Measurements from ENCODE around the gene DLG1.

DLG1 gene

GRCh38 chr3:197167549-197167948 lies 130.9 kb downstream of the DLG1 start:
- H3K9me3 ChIP-seq (ENCODE audit: insufficient read depth, low read length): no peaks in the 10 kb centered on the region
- H3K27me3 ChIP-seq (ENCODE audit: insufficient read depth, insufficient read length): no peaks in the 10 kb centered on the region
- no peak overlapping the region for H3K4me3 ChIP-seq (ENCODE audit: insufficient read length, low read depth)
- no peak for TF ChIP-seq YY1 (IDR thresholded peaks at IDR 0.05; ENCODE audit: insufficient read depth, insufficient read length)
- H3K9ac ChIP-seq (ENCODE audit: insufficient read length, low read depth): no peak overlapping the region
- H3K36me3 ChIP-seq (ENCODE audit: insufficient read depth, insufficient read length, low read length): peaks cover 9% of the 10 kb centered on the region
- no peak for DNase-seq (ENCODE audit: low read depth, low spot score)
- H3K4me1 ChIP-seq (ENCODE audit: insufficient read depth, insufficient read length): no peaks in the 10 kb centered on the region

- H3K36me3 ChIP-seq (ENCODE audit: insufficient read depth, insufficient read length, low read length): peaks cover 9% of the 10 kb centered on the region
- no peak overlapping the region for H3K4me3 ChIP-seq (ENCODE audit: insufficient read length, low read depth)
- no peaks in the 10 kb centered on the region for H3K27me3 ChIP-seq (ENCODE audit: insufficient read depth, insufficient read length)
- H3K4me1 ChIP-seq (ENCODE audit: insufficient read depth, insufficient read length): no peaks in the 10 kb centered on the region
- TF ChIP-seq SUZ12 (IDR thresholded peaks at IDR 0.05; ENCODE audit: extremely low read depth, insufficient read depth, insufficient read length) (no peak), ZNF274 (IDR thresholded peaks at IDR 0.05; ENCODE audit: low read depth, low read length) (no peak), YY1 (IDR thresholded peaks at IDR 0.05; ENCODE audit: insufficient read depth, insufficient read length) (no peak)
- DNase-seq (ENCODE audit: low read depth, low spot score): no peak
- no peaks in the 10 kb centered on the region for H3K9me3 ChIP-seq (ENCODE audit: insufficient read depth, low read length)
- H3K9ac ChIP-seq (ENCODE audit: insufficient read length, low read depth): no peak overlapping the region
Measured at GRCh38 chr3:197165890-197166289, 132.5 kb downstream of the DLG1 start.

- Histone ChIP-seq H3K9me3 (ENCODE audit: insufficient read depth, low read length) (peaks cover 36% of the 10 kb centered on the region), H3K27me3 (ENCODE audit: insufficient read depth, insufficient read length) (no peaks in the 10 kb centered on the region), H3K4me1 (ENCODE audit: insufficient read depth, insufficient read length) (no peaks in the 10 kb centered on the region), H3K36me3 (ENCODE audit: insufficient read depth, insufficient read length, low read length) (peaks cover 2% of the 10 kb centered on the region), H3K9ac (ENCODE audit: insufficient read length, low read depth) (no peak overlapping the region), H3K4me3 (ENCODE audit: insufficient read length, low read depth) (no peak overlapping the region)
- TF ChIP-seq YY1 (IDR thresholded peaks at IDR 0.05; ENCODE audit: insufficient read depth, insufficient read length) (no peak), SUZ12 (IDR thresholded peaks at IDR 0.05; ENCODE audit: extremely low read depth, insufficient read depth, insufficient read length) (no peak), ZNF274 (IDR thresholded peaks at IDR 0.05; ENCODE audit: low read depth, low read length) (no peak)
- DNase-seq (ENCODE audit: low read depth, low spot score): no peak
Measured at GRCh38 chr3:197155046-197155445, 143.4 kb downstream of the DLG1 start.

GRCh38 chr3:197151580-197151979 lies 146.8 kb downstream of the DLG1 start:
- no peak for DNase-seq (ENCODE audit: low read depth, low spot score)
- TF ChIP-seq SUZ12 (IDR thresholded peaks at IDR 0.05; ENCODE audit: extremely low read depth, insufficient read depth, insufficient read length) (no peak), YY1 (IDR thresholded peaks at IDR 0.05; ENCODE audit: insufficient read depth, insufficient read length) (no peak), ZNF274 (IDR thresholded peaks at IDR 0.05; ENCODE audit: low read depth, low read length) (no peak)
- no peaks in the 10 kb centered on the region for H3K27me3 ChIP-seq (ENCODE audit: insufficient read depth, insufficient read length)
- peaks cover 13% of the 10 kb centered on the region for H3K36me3 ChIP-seq (ENCODE audit: insufficient read depth, insufficient read length, low read length)
- no peak overlapping the region for H3K4me3 ChIP-seq (ENCODE audit: insufficient read length, low read depth)
- peaks cover 20% of the 10 kb centered on the region for H3K9me3 ChIP-seq (ENCODE audit: insufficient read depth, low read length)
- no peaks in the 10 kb centered on the region for H3K4me1 ChIP-seq (ENCODE audit: insufficient read depth, insufficient read length)
- H3K9ac ChIP-seq (ENCODE audit: insufficient read length, low read depth): no peak overlapping the region

GRCh38 chr3:197149528-197149927 lies 148.9 kb downstream of the DLG1 start:
- Histone ChIP-seq H3K4me3 (ENCODE audit: insufficient read length, low read depth) (no peak overlapping the region), H3K9me3 (ENCODE audit: insufficient read depth, low read length) (no peaks in the 10 kb centered on the region), H3K9ac (ENCODE audit: insufficient read length, low read depth) (no peak overlapping the region), H3K27me3 (ENCODE audit: insufficient read depth, insufficient read length) (no peaks in the 10 kb centered on the region), H3K4me1 (ENCODE audit: insufficient read depth, insufficient read length) (no peaks in the 10 kb centered on the region), H3K36me3 (ENCODE audit: insufficient read depth, insufficient read length, low read length) (peaks cover 11% of the 10 kb centered on the region)
- DNase-seq (ENCODE audit: low read depth, low spot score): no peak
- TF ChIP-seq YY1 (IDR thresholded peaks at IDR 0.05; ENCODE audit: insufficient read depth, insufficient read length): no peak
- TF ChIP-seq SUZ12 (IDR thresholded peaks at IDR 0.05; ENCODE audit: extremely low read depth, insufficient read depth, insufficient read length): no peak
- no peak for TF ChIP-seq ZNF274 (IDR thresholded peaks at IDR 0.05; ENCODE audit: low read depth, low read length)

GRCh38 chr3:197144188-197144587 lies 154.2 kb downstream of the DLG1 start:
- Histone ChIP-seq H3K9ac (ENCODE audit: insufficient read length, low read depth) (no peak overlapping the region), H3K9me3 (ENCODE audit: insufficient read depth, low read length) (no peaks in the 10 kb centered on the region), H3K4me1 (ENCODE audit: insufficient read depth, insufficient read length) (no peaks in the 10 kb centered on the region), H3K27me3 (ENCODE audit: insufficient read depth, insufficient read length) (no peaks in the 10 kb centered on the region), H3K4me3 (ENCODE audit: insufficient read length, low read depth) (no peak overlapping the region), H3K36me3 (ENCODE audit: insufficient read depth, insufficient read length, low read length) (peaks cover 20% of the 10 kb centered on the region)
- TF ChIP-seq YY1 (IDR thresholded peaks at IDR 0.05; ENCODE audit: insufficient read depth, insufficient read length) (no peak), ZNF274 (IDR thresholded peaks at IDR 0.05; ENCODE audit: low read depth, low read length) (no peak), SUZ12 (IDR thresholded peaks at IDR 0.05; ENCODE audit: extremely low read depth, insufficient read depth, insufficient read length) (no peak)
- DNase-seq (ENCODE audit: low read depth, low spot score): no peak

- no peaks in the 10 kb centered on the region for H3K4me1 ChIP-seq (ENCODE audit: insufficient read depth, insufficient read length)
- no peaks in the 10 kb centered on the region for H3K27me3 ChIP-seq (ENCODE audit: insufficient read depth, insufficient read length)
- no peak overlapping the region for H3K4me3 ChIP-seq (ENCODE audit: insufficient read length, low read depth)
- DNase-seq (ENCODE audit: low read depth, low spot score): no peak
- no peak overlapping the region for H3K9ac ChIP-seq (ENCODE audit: insufficient read length, low read depth)
- H3K9me3 ChIP-seq (ENCODE audit: insufficient read depth, low read length): peaks cover 11% of the 10 kb centered on the region
- peaks cover 49% of the 10 kb centered on the region for H3K36me3 ChIP-seq (ENCODE audit: insufficient read depth, insufficient read length, low read length)
- no peak for TF ChIP-seq ZNF274 (IDR thresholded peaks at IDR 0.05; ENCODE audit: low read depth, low read length)
- TF ChIP-seq YY1 (IDR thresholded peaks at IDR 0.05; ENCODE audit: insufficient read depth, insufficient read length): no peak
- no peak for TF ChIP-seq SUZ12 (IDR thresholded peaks at IDR 0.05; ENCODE audit: extremely low read depth, insufficient read depth, insufficient read length)
Measured at GRCh38 chr3:197139586-197139985, 158.8 kb downstream of the DLG1 start.

GRCh38 chr3:197137751-197138150 lies 160.7 kb downstream of the DLG1 start:
- Histone ChIP-seq H3K9me3 (ENCODE audit: insufficient read depth, low read length) (peaks cover 11% of the 10 kb centered on the region), H3K9ac (ENCODE audit: insufficient read length, low read depth) (no peak overlapping the region), H3K4me1 (ENCODE audit: insufficient read depth, insufficient read length) (no peaks in the 10 kb centered on the region), H3K36me3 (ENCODE audit: insufficient read depth, insufficient read length, low read length) (peaks cover 62% of the 10 kb centered on the region), H3K4me3 (ENCODE audit: insufficient read length, low read depth) (no peak overlapping the region), H3K27me3 (ENCODE audit: insufficient read depth, insufficient read length) (no peaks in the 10 kb centered on the region)
- no peak for DNase-seq (ENCODE audit: low read depth, low spot score)
- no peak for TF ChIP-seq SUZ12 (IDR thresholded peaks at IDR 0.05; ENCODE audit: extremely low read depth, insufficient read depth, insufficient read length)
- TF ChIP-seq YY1 (IDR thresholded peaks at IDR 0.05; ENCODE audit: insufficient read depth, insufficient read length): no peak
- TF ChIP-seq ZNF274 (IDR thresholded peaks at IDR 0.05; ENCODE audit: low read depth, low read length): no peak
